Measurements from ENCODE around the gene CRYBG2.

- TF ChIP-seq CTCF (IDR thresholded peaks at IDR 0.05) (no peak), POLR2AphosphoS5 (IDR thresholded peaks at IDR 0.05; ENCODE audit: insufficient read depth in 1 of 2, low read depth in 1 of 2) (no peak), POLR2A (IDR thresholded peaks at IDR 0.05) (no peak)
Measured at GRCh38 chr1:26305667-26306289, 48.2 kb downstream of the CRYBG2 start.

Data from vagina (tissue), 2 donors.